Type B pancreatic cell (in vitro differentiated cells): ENCODE measurements around the gene TFPI. TPM values are rescaled to one million over a fixed set of nuclear protein-coding genes. Genes with fewer than 3 reads are reported as not detected.

Experiments used
- DNase-seq: peaks from one replicate; pipeline ENCODE4 v3.0.0; 2021; ENCODE audit warnings: mixed read lengths; ENCODE audit not compliant: unreplicated experiment; ENCODE audit errors: extremely low spot score
- H3K27ac Mint-ChIP-seq: 2 replicates; pipeline ENCODE4 v1.8.0; 2021; ENCODE audit warnings: mild to moderate bottlenecking, mixed read lengths
- H3K27me3 Mint-ChIP-seq: 2 replicates; pipeline ENCODE4 v1.8.0; 2021; ENCODE audit warnings: mixed read lengths
- H3K36me3 Mint-ChIP-seq: 2 replicates; pipeline ENCODE4 v1.8.0; 2021; ENCODE audit warnings: mixed read lengths
- H3K4me1 Mint-ChIP-seq: one replicate; pipeline ENCODE4 v1.8.0; 2021; ENCODE audit warnings: mixed read lengths; ENCODE audit not compliant: unreplicated experiment
- H3K4me3 Mint-ChIP-seq: 2 replicates; pipeline ENCODE4 v1.8.0; 2021; ENCODE audit warnings: mild to moderate bottlenecking, mixed read lengths
- H3K9me3 Mint-ChIP-seq: 2 replicates; pipeline ENCODE4 v1.8.0; 2021; ENCODE audit warnings: mixed read lengths
- total RNA-seq: library from RNA; stranded (reverse); gene quantifications from 2 replicates; pipeline ENCODE4 v1.2.1, GENCODE V29; 2021; ENCODE audit warnings: low replicate concordance
- TF ChIP-seq, protein P1 (sequence below): fragments of 200-600 bp; sonication (generic); conservative IDR thresholded peaks from 2 replicates; pipeline ENCODE4 v1.5.0; 2021; ENCODE audit warnings: antibody characterized with exemption, mild to moderate bottlenecking

The TFPI gene
- total RNA-seq, 1 donor from 2014 or later: 12.2 TPM

DNA sequence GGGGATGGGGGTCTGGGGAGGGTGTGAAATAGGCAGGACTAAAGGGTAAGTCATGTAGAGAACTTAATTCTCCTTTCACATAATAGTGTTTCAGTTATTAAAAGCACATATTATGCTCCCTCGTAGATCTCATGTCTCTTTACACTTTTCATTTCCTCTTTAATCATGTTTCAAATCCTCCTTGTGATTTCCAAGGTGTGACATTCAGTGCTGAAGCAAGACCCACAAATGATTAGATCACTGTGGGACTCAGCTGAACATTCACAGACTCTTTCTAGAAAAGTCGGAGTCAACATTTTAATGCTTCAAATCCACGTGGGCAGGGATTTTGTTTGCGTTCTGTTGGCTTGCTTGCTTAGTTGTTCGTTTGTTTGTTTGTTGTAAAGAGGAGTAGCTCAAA lies 71.4 kb downstream of the TFPI start:
- Mint-ChIP-seq H3K27ac (no peak overlapping the region), H3K27me3 (no peaks in the 10 kb centered on the region), H3K36me3 (no peaks in the 10 kb centered on the region), H3K4me3 (no peak overlapping the region), H3K9me3 (no peaks in the 10 kb centered on the region), H3K4me1 (peaks cover 6% of the 10 kb centered on the region)
- TF ChIP-seq, protein P1, sequence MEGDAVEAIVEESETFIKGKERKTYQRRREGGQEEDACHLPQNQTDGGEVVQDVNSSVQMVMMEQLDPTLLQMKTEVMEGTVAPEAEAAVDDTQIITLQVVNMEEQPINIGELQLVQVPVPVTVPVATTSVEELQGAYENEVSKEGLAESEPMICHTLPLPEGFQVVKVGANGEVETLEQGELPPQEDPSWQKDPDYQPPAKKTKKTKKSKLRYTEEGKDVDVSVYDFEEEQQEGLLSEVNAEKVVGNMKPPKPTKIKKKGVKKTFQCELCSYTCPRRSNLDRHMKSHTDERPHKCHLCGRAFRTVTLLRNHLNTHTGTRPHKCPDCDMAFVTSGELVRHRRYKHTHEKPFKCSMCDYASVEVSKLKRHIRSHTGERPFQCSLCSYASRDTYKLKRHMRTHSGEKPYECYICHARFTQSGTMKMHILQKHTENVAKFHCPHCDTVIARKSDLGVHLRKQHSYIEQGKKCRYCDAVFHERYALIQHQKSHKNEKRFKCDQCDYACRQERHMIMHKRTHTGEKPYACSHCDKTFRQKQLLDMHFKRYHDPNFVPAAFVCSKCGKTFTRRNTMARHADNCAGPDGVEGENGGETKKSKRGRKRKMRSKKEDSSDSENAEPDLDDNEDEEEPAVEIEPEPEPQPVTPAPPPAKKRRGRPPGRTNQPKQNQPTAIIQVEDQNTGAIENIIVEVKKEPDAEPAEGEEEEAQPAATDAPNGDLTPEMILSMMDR: no peak
- DNase-seq: no peak

DNA sequence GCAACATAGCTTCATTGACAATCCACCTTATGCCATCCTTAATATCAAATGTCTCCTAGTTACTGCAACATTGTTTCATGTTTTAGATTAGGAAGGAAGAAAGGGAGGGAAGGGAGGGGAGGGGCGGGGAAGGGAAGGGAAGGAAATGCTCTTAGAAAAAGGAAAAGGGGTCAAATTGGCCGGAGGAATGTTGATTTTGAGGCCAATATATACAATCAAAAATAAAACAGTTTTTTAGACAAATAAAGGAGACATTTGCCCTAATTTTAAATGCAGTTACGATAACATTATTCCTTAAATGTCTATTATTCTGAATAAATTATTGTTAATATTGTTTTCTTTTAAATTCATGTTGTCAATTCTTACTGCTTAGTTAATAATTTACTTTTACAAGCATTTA lies 72.7 kb downstream of the TFPI start:
- Mint-ChIP-seq H3K27ac (no peak overlapping the region), H3K9me3 (no peaks in the 10 kb centered on the region), H3K4me1 (peaks cover 6% of the 10 kb centered on the region), H3K36me3 (no peaks in the 10 kb centered on the region), H3K4me3 (no peak overlapping the region), H3K27me3 (no peaks in the 10 kb centered on the region)
- DNase-seq: no peak
- TF ChIP-seq, protein P1: no peak

DNA sequence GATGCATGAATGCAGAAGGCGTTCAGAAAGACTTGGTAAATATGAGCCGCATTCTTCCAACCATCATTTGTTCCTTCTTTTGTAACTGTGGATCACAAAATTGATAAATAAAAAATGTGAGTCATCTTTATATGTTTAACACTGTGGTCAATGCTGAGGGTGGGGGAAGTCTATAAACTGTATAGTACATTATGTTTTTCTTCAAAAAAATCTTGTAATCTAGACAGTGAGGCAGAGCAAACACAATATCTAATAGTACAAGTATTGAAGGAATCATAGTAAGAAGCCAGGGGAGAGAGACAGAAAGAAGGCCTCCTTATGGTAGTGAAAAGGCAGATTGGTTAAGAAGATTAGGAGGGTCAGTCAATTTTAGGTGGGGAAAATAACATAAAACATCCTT lies 75.5 kb downstream of the TFPI start:
- H3K9me3 Mint-ChIP-seq: no peaks in the 10 kb centered on the region
- TF ChIP-seq, protein P1: no peak
- no peak overlapping the region for H3K27ac Mint-ChIP-seq
- no peak for DNase-seq
- no peaks in the 10 kb centered on the region for H3K36me3 Mint-ChIP-seq
- H3K4me1 Mint-ChIP-seq: peaks cover 5% of the 10 kb centered on the region
- H3K4me3 Mint-ChIP-seq: no peak overlapping the region
- no peaks in the 10 kb centered on the region for H3K27me3 Mint-ChIP-seq

DNA sequence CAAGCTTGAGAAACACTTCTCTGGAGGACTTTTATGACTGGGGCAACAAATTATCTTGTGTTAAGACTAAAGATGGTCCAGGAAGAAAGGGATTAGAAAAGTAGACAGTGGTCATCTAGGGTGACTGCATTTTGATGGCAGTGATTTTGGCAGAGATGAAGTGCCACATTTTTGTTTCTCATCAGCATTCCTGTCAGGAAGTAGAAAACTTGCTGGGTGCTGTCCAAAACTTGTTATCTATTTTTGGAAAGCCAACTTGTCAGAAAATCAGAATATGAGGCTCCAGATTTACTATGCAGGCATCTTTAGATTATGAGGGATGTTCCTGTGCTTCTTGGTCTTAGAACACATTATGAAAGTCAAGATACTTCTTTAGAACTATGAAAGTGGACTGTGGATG lies 77.2 kb downstream of the TFPI start:
- Mint-ChIP-seq H3K4me3 (no peak overlapping the region), H3K9me3 (no peaks in the 10 kb centered on the region), H3K27ac (no peak overlapping the region), H3K36me3 (no peaks in the 10 kb centered on the region), H3K27me3 (no peaks in the 10 kb centered on the region), H3K4me1 (no peaks in the 10 kb centered on the region)
- TF ChIP-seq, protein P1: no peak
- no peak for DNase-seq

DNA sequence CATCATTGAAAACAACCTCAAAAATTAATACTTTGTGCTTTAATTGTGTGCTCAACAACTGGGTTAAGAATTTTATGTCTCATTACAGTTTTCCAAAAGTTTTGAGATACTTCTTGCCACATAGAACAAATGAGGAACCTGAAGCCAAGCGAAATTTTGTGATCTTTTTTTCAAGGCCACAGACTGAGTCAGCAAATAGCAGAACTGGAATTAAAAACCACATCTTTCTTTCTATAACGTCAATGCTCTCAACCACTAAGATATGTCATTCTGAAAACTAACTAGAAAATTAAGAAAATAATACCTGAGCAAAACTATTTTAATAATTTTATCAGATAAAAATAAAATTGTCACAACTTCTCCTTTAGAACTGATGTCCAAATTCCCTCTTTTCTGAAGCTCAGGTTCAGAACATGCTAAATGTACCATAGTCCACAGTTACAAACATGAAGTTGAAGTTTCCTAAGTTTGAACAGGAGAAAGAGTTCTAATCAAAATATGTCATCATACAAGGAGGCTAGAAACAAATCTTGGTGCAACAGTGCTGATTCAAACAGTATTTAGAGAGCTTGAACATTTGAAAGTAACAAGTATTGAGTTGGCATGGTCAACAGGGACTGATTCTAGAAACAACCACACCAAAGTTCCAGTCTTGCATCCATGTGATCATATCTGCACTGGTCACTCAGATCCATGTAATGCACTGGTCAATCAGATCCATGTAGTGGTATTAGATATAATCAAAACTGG lies 78.6 kb downstream of the TFPI start:
- TF ChIP-seq, protein P1: no peak
- Mint-ChIP-seq H3K27me3 (no peaks in the 10 kb centered on the region), H3K36me3 (no peaks in the 10 kb centered on the region), H3K4me1 (no peaks in the 10 kb centered on the region), H3K27ac (no peak overlapping the region), H3K4me3 (no peak overlapping the region), H3K9me3 (no peaks in the 10 kb centered on the region)
- no peak for DNase-seq
